Psoas muscle (tissue), 8 donors: Measurements from ENCODE around the gene VAV2. TPM values are rescaled to one million over a fixed set of nuclear protein-coding genes. Genes with fewer than 3 reads are reported as not detected.

Experiments used
- ATAC-seq, 4 donors: fragments of 200-7000 bp; cut with Tn5 transposase; one replicate each; pipeline ENCODE4 v1.9.1; 2020; ENCODE audit warnings: moderate library complexity in 3 of 4, mild to moderate bottlenecking in 2 of 4
- DNase-seq, 2 donors: peaks; one replicate each; pipeline ENCODE4 v3.0.0-alpha.2; 2020
- H3K27ac ChIP-seq: fragments of 200-600 bp; one replicate; pipeline ENCODE4 v1.8.0; 2022
- H3K27me3 ChIP-seq, 3 donors: fragments of 200-600 bp in 1 of 3; one replicate each; pipeline versions ENCODE4 v1.6.1 to v1.8.0; 2013 to 2022; ENCODE audit warnings: low read length in 2 of 3, mild to moderate bottlenecking in 2 of 3, moderate library complexity in 1 of 3; ENCODE audit not compliant: insufficient read depth in 3 of 3
- H3K36me3 ChIP-seq, 2 donors: fragments of 200-600 bp in 1 of 2; one replicate each; pipeline versions ENCODE4 v1.6.1 to v1.8.0; 2013 to 2022; ENCODE audit warnings: low read depth in 1 of 2, mild to moderate bottlenecking in 1 of 2, moderate library complexity in 1 of 2; ENCODE audit not compliant: insufficient read depth in 1 of 2
- H3K4me1 ChIP-seq: fragments of 200-600 bp; one replicate; pipeline ENCODE4 v1.8.0; 2022
- H3K4me3 ChIP-seq: fragments of 200-600 bp; one replicate; pipeline ENCODE4 v1.8.0; 2022; ENCODE audit warnings: mild to moderate bottlenecking
- H3K9me3 ChIP-seq: fragments of 200-600 bp; one replicate; pipeline ENCODE4 v1.8.0; 2022
- CTCF ChIP-seq: fragments of 200-600 bp; IDR thresholded peaks from one replicate; pipeline ENCODE4 v1.8.0; 2022; ENCODE audit warnings: antibody characterized with exemption
- WGBS, 3 donors: extraction: QIAGEN DNeasy Blood & Tissue Kit; methylation state at CpG; one replicate each; pipeline versions ENCODE4 v1.1.6 to v1.1.7; 2013; 5-methylcytosine and 5-hydroxymethylcytosine counted together
- intact Hi-C, 2 donors: fragments of 100-400 bp; cut with DNase I; formaldehyde crosslinking; loops; one replicate each; pipeline versions ENCODE4 v1.11.0 to v1.14.2; 2022
- polyA plus RNA-seq, 3 donors: library from polyadenylated mRNA; stranded (reverse); fragments of 200-250 nt; gene quantifications; one replicate each; pipeline ENCODE4 v1.2.3, GENCODE V29; 2013
- total RNA-seq, 4 donors: library from RNA; stranded (reverse); fragmentation: NEBNext Ultra II Directional in 2 of 4; extraction: Animal tissue kit (Norgen Biotek cat#: 25700) in 2 of 4; gene quantifications; one replicate each; pipeline versions ENCODE4 v1.2.1 to v1.2.4, GENCODE V29; 2021 to 2023
- donor health status: healthy with polysubstance abuse.
- donor health status: DM: no; HTN: no; CAD: no; lungs with moderate emphysema.
- donor health status: Bipolar disorder and iron deficiency.
- donor health status: healthy.
- donor health status: DM: yes; HTN: yes; CAD: no.
- donor health status: DM: no; HTN: no; CAD: no.
- donor health status: DM: no; HTN: no; CAD: no.
- donor health status: DM: yes; HTN: yes; CAD: no.

VAV2 gene
- total and polyA plus RNA-seq, 7 donors: 0.70 to 2.9 (median 1.4) TPM

GRCh38 chr9:133833388-133834025 lies 158.6 kb downstream of the VAV2 start:
- Histone ChIP-seq H3K4me1 (no peaks in the 10 kb centered on the region), H3K27ac (no peak overlapping the region), H3K36me3 (no peaks in the 10 kb centered on the region), H3K27me3 (peaks cover 0 to 12% (median 1%) of the 10 kb centered on the region in 3 donors), H3K4me3 (no peak overlapping the region), H3K9me3 (no peaks in the 10 kb centered on the region)
- WGBS, 3 donors: 87 to 97% (median 90%) methylated on average over 16 to 22 of the region's 22 CpGs
- no peak for ATAC-seq
- no peak for DNase-seq
- TF ChIP-seq CTCF: no peak
- intact Hi-C loops: no loop called here

DNA sequence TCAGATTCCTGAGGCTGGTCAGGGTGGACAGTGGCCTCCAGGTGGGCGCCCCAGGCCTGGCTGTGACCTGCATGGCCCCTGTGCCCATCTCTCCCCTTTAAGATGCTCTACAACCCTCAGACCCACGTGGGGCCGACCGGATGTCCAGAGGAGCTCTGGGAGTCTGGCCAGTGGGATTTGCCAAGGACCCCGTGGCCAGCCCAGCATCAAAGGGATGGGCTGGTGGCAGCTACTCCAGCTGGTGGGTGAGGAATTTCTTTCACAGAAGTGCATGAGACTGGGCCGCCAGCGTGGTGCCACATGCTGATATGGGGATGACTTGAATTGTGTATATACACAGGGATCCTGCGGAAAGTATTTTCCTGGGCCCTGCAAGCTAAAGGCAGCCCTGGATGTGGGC lies 159.2 kb downstream of the VAV2 start:
- no peak for TF ChIP-seq CTCF
- Histone ChIP-seq H3K4me3 (no peak overlapping the region), H3K27ac (no peak overlapping the region), H3K36me3 (no peaks in the 10 kb centered on the region), H3K27me3 (peaks cover 0 to 12% (median 1%) of the 10 kb centered on the region in 3 donors), H3K9me3 (no peaks in the 10 kb centered on the region), H3K4me1 (no peaks in the 10 kb centered on the region)
- no peak for DNase-seq
- 49 to 81% (median 59%) methylated on average over 8 of the region's 8 CpGs for WGBS, 3 donors
- intact Hi-C loops: no loop called here
- no peak for ATAC-seq

DNA sequence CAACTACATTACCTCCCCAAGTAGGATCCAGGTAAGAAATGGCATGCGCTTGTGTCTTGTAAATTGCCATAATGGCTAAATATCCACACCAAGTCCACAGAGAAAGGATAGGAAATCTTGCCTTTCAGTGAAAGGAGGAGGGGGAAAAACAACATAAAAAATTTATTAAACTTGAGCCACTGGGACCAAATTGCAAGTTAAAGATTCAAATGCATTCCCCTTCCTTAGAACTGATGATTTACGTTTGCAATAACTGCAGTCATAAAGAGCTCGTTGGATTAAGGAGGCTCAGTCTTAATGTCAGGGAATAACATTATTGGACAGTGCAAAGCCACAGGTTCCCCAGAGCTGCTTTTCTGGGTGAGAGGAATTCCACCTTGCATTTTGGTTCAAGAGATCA lies 161.4 kb downstream of the VAV2 start:
- 84 to 92% (median 89%) methylated on average over 3 of the region's 3 CpGs for WGBS, 3 donors
- TF ChIP-seq CTCF: no peak
- H3K27me3 ChIP-seq: peaks cover 0 to 12% (median 1%) of the 10 kb centered on the region in 3 donors

GRCh38 chr9:133830310-133830709 lies 161.8 kb downstream of the VAV2 start:
- Histone ChIP-seq H3K9me3 (no peaks in the 10 kb centered on the region), H3K4me1 (no peaks in the 10 kb centered on the region), H3K27me3 (peaks cover 0 to 12% (median 1%) of the 10 kb centered on the region in 3 donors), H3K36me3 (no peaks in the 10 kb centered on the region), H3K4me3 (no peak overlapping the region), H3K27ac (no peak overlapping the region)
- intact Hi-C loops: no loop called here
- DNase-seq: no peak
- WGBS, 3 donors: 76 to 88% (median 78%) methylated on average over 6 of the region's 6 CpGs
- TF ChIP-seq CTCF: no peak
- no peak for ATAC-seq

More for the DNA sequence above, 161.4 kb downstream of the VAV2 start:
- no peak overlapping the region for H3K27ac ChIP-seq
- H3K36me3 ChIP-seq: no peaks in the 10 kb centered on the region
- ATAC-seq (no peak), DNase-seq (no peak)
- no peak overlapping the region for H3K4me3 ChIP-seq
- H3K9me3 ChIP-seq: no peaks in the 10 kb centered on the region
- intact Hi-C loops: no loop called here
- no peaks in the 10 kb centered on the region for H3K4me1 ChIP-seq
